ENCODE results near the gene TOLLIP.

GRCh38 chr11:1251236-1251770 is 58.1 kb downstream of the TOLLIP start:
- TF ChIP-seq ZNF146 (tag by site-specific recombination; IDR thresholded peaks at IDR 0.05) (no peak), ZNF2 (tag by site-specific recombination; IDR thresholded peaks at IDR 0.05) (no peak), ZEB2 (tag by site-specific recombination; IDR thresholded peaks at IDR 0.05) (no peak), ZNF837 (tag by site-specific recombination; IDR thresholded peaks at IDR 0.05) (no peak), CTCF (tag by site-specific recombination; IDR thresholded peaks at IDR 0.05) (no peak)

All from HEK293 (cell line).